Fibroblast of lung (primary cell): ENCODE measurements around the gene PSMD2.

Experiments
- CTCF ChIP-seq, 2 donors: IDR thresholded peaks in 1 of 2; conservative IDR thresholded peaks in 1 of 2; 1 replicate in 1 of 2; 2 replicates in 1 of 2; pipeline ENCODE4 v1.5.1; 2011 to 2012; ENCODE audit warnings: low read length in 2 of 2, control low read depth in 1 of 2, inconsistent platforms in 1 of 2, low read depth in 1 of 2, mild to moderate bottlenecking in 1 of 2
- EZH2 ChIP-seq: IDR thresholded peaks from 2 replicates; pipeline ENCODE4 v1.5.1; 2012; ENCODE audit warnings: low read length, control low read depth, mild to moderate bottlenecking; ENCODE audit errors: missing control alignments

GRCh38 chr3:184296616-184297015, 2.4 kb upstream of the PSMD2 start:
- TF ChIP-seq CTCF (conservative IDR thresholded peaks at IDR 0.05 in 1 of 2, IDR thresholded peaks at IDR 0.05 in 1 of 2; ENCODE audit: low read depth in 1 of 2, low read length in 2 of 2): no peak
- no peak for TF ChIP-seq EZH2
